Endothelial cell of hepatic sinusoid (primary cell): ENCODE data around the gene KAZN.

Source experiments
- in situ Hi-C: cut with HindIII; loops from 2 replicates; pipeline ENCODE4 v1.10.0; 2017; ENCODE audit warnings: low sequenced_read_pairs

Gene KAZN

DNA sequence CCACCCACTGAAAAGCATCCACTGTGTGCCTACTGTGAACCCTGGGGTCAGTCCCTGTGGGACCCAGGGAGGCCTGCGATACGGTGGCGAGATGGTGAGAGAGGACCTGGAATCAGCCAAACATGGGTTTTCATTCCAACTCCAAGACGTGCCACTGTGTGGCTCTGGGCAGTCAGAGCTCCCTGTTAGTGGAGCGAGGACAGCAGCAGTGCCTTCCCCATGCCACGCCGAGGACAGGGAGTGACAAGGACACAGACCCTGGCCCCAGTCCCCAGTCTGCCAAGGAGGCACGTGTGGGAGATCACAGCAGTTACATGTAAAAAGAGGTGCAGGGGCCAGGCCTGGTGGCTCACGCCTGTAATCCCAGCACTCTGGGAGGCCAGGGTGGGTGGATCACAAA is 504.2 kb downstream of the KAZN start:
- in situ Hi-C loops: no loop called here

- in situ Hi-C loops: no loop called here
Measured at GRCh38 chr1:15103211-15103610, 504.7 kb downstream of the KAZN start.

- in situ Hi-C loops: no loop called here
Measured at GRCh38 chr1:15103906-15104305, 505.4 kb downstream of the KAZN start.

DNA sequence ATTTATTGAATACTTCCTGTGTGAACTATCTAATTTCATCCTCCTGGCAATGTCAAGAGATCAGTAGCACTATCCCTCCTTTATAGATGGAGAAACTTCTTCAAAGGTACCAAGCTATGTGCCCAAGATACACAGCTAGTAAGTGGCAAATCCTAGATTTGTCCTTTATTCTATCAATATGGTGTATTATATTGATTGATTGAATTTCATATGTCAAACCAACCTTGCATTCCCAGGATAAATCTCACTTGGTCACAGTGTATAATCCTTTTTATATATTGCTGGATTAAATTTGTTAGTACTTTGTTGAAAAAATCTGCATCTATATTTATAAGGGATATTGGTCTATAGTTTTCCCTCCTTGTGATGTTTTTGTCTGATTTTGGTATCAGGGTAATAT is 506.3 kb downstream of the KAZN start:
- in situ Hi-C loops: no loop called here

GRCh38 chr1:15106608-15107007 is 508.1 kb downstream of the KAZN start:
- in situ Hi-C loops: no loop called here

DNA sequence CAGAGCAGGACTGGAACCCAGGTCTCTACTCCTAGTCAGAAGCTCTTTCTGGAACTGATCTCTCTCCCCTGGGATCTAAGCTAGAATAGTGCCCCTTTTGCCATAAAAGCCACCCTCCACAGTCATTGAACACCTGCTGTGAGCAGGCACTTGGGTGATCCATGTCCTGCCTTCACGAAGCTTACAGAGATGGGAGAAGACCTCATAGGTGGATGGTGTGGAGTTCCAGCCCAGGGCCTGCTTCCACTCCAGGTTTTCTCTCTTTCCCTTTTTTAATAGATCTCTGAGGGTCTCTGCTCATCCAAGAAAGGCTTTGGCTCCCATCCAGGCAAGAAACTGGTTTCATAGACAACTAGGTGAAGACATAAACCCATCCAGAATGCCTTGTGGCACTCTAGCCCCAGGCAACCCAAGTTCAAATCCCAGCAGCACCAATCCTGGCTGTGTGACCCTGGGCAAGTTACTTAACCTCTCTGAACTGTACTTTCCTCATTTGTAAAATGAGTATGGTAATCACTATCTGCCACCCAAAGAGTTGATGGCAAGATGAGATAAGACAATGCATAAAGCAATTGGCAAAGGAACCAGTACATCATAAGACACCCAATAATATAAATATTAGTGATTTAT is 508.7 kb downstream of the KAZN start:
- in situ Hi-C loops: no loop called here

DNA sequence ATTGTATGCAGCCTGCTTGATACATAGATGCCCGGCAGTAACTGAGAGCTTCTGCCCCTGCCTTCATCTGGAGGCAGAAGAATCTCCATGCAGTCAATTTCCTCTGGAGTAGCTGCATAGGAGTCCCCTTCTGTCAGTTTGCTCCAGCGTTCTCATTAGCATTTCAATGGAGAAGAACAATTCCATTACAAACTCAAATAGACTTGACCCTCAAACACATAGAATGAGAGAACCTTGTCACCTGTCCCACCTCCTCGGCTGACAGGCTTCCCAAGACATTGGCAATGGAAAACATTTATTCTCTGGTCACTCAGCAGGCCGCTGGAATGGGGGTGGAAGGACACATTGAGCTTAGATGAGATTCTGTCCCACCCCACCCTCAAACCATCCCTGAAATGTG is 509.4 kb downstream of the KAZN start:
- in situ Hi-C loops: no loop called here

DNA sequence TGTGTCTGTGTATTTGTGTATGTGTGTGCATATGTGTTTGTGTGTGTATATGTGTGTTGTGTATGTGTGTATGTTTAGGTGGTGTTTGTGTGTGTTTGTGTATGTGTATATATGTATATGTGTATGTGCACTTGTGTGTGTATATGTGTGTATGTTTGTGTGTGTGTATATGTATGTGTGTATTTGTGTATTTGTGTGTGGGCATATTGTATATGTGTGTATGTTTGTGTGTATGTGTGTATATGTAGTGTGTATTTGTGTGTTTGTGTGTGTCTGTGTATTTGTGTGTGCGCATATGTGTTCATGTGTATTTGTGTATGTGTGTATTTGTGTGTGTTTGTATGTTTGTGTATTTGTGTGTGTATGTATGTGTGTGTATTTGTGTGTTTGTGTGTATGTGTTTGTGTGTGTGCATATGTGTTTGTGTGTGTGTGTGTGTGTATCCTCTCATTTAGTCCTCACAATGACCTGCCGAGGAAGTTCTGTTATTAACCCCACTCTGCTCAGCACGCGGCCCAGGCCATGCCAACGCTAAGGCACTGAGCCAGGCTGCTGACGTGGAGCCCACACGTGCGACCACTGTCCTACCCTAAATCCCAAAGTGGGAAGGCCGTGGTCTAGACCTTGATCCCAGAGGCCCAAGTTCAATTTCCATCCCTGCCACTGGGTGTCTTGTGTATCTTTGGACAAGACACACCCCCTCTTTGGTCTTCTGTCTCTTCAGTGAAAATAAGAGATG is 511.8 kb downstream of the KAZN start:
- in situ Hi-C loops: no loop called here

DNA sequence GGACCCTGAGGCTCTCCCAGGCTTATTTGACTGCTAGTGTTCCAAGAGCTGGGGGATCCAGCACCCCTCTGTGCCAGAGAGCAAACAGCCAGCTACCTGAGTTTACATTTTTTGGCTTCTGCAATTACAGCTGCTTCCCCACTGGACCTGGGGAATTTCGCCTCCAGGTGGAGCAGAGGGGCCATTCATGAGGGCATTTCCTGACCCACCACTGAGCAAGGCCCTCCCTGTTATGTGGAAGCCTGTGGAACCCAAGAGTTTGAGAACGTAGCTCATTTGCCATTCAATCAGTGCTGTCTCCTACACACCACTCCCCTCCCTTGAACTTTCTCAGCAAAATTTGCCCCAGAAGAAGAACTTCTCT is 512.4 kb downstream of the KAZN start:
- in situ Hi-C loops: no loop called here

DNA sequence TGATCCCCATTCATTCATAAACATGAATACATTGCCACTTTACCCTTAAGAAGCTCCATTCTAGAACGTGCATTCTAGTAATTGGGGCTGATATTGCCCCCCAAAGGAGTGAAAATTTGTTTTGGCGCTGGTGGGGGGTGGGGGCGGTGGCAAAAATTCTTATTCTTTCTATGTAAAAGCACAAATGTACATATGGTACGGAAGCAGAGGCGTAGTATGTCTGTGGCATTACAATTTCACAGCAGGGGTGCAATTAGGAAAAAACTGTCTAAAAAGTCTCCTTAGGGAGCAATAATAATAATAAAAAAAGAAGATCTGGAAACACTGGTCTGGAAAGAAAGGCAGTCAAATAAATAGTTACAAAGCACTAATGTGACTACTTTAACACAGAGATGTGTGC is 514.7 kb downstream of the KAZN start:
- in situ Hi-C loops: no loop called here

- in situ Hi-C loops: no loop called here
Measured at GRCh38 chr1:15114884-15115283, 516.4 kb downstream of the KAZN start.

GRCh38 chr1:15115542-15116330 is 517.3 kb downstream of the KAZN start:
- in situ Hi-C loops: no loop called here

- in situ Hi-C loops: no loop called here
Measured at GRCh38 chr1:15116966-15117365, 518.5 kb downstream of the KAZN start.

DNA sequence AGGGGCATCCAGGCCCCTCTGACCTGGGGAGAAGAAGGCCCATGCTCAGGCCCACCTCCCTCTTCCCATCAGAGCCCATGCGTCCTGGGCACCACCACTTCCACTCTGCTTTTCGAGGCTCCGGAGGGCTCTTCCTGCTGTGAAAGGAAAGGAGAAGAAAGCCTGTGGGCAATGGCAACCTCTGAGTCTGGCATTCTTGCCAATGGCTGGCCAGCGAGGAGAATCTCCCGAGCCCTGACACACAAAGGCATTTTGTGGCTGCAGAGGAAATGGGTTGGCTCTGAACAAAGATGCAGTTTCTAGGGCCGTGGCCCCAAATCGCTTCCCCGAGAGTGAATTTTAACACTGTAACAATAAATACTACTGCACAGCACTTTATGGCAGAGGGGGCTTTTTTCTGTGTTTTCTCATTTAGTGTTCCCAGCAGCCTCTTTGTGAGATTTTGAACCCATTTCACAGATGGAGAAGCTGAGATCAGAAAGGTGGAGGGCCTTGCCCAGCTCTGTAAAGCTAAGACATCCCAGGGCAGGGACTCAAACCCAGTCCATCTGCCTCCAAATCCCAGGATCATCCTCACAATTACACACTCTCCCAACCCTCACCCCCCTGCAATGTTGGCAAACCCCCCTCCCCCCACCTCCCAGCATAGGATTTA is 519.3 kb downstream of the KAZN start:
- in situ Hi-C loops: no loop called here

- in situ Hi-C loops: no loop called here
Measured at GRCh38 chr1:15118579-15118978, 520.1 kb downstream of the KAZN start.

DNA sequence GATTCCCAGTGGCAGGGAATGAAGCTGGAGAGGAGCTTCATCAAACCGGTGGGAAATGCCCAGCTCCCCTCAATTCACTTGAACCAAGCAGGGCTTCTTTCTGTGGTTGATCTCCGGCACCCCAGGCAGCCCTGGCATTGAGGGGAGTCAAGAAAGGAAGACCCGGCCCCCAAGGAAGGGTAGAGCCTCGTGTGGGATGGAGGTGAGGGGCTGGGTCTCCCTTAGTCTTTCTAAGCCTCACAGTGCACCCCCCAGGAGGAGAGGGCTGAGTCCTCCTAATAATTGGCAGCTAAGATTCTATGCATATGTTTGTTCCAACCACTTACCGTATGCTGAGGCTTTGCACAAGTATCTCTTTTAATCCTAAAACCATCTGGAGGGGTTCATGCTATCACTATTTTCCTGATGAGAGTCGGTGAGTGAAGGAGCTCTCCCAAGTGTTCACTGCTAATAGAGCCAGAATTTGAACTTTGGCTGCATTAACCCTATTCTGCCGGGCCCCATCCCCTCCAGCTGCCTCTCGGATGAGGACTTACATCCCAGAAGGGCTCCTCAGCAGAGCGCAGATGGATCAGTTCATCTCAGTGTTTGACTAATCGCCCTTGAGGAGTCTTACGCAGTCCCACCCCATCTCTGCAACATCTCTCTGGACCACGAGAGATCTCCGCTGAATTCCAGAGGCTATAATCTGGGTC is 521.9 kb downstream of the KAZN start:
- in situ Hi-C loops: no loop called here

DNA sequence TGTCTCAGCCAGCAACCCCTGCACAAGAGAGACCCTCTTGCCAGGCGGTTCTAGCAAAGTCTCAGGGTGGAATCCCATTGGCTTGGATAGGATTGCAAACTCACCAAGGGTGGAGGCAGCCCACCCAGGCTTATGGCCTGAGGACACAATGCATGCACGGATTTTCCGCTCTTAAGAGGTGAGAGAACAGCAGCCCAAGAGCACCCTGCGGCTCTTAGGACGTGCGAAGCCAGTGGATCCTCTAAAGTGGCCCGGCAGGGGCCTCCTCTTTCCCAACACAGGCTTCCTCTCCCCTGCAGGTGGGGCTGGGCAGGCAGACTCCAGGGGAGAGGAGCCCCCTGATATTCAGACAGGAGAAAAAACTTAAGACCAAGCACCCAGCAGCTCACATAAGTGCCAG is 523.8 kb downstream of the KAZN start:
- in situ Hi-C loops: no loop called here

DNA sequence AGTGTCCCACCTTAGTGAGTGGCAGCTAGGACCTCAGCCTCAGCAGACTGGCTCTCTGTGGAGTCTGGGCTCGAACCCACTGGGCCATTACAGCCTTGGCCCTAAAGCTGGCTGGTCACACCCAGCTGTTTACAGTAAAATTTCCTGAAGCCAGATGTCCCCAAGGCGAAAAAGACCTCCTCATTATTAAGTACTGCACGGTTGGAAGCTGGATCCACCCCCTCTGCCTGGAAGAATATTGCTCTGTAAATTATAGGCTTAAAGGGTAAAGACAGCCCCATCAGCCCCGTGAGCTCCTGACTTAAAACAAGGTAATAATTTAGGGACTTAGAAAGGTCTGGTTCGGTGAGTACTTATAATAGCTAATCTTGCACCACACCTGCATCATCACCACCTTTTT is 524.8 kb downstream of the KAZN start:
- in situ Hi-C loops: no loop called here

- in situ Hi-C loops: no loop called here
Measured at GRCh38 chr1:15123925-15124324, 525.4 kb downstream of the KAZN start.

- in situ Hi-C loops: no loop called here
Measured at GRCh38 chr1:15124362-15125100, 526.0 kb downstream of the KAZN start.
